MG63 (cell line): ENCODE results near the gene CEACAM4. TPM values are rescaled to one million over a fixed set of nuclear protein-coding genes. Genes with fewer than 3 reads are reported as not detected.
"Not testable (repeated sequence)": the region's sequence is repeated elsewhere in the genome, so short reads cannot be mapped to it uniquely, and the experiment has no call there.

Experiments used
- DNase-seq: peaks from one replicate; pipeline ENCODE4 v3.0.0-alpha.2; 2020
- H3K27me3 ChIP-seq: fragments of 250-450 bp; sonication (Bioruptor Pico); 2 replicates; pipeline ENCODE4 v1.5.1; 2020; ENCODE audit warnings: mild to moderate bottlenecking, moderate library complexity
- H3K36me3 ChIP-seq: fragments of 250-450 bp; sonication (Bioruptor Pico); 2 replicates; pipeline ENCODE4 v1.5.1; 2020; ENCODE audit warnings: mild to moderate bottlenecking, moderate library complexity
- H3K4me3 ChIP-seq: fragments of 250-450 bp; sonication (Bioruptor Pico); 2 replicates; pipeline ENCODE4 v1.5.1; 2020; ENCODE audit warnings: mild to moderate bottlenecking, moderate library complexity
- H3K9me3 ChIP-seq: fragments of 250-450 bp; sonication (Bioruptor Pico); 2 replicates; pipeline ENCODE4 v1.5.1; 2020; ENCODE audit warnings: mild to moderate bottlenecking, moderate library complexity
- total RNA-seq: library from RNA; depleted of rRNA; stranded (reverse); fragments of >200 nt; shearing (Covaris generic); gene quantifications from 2 replicates; pipeline ENCODE4 v1.2.3, GENCODE V29; 2014; ENCODE audit warnings: low replicate concordance; rRNA removed

The CEACAM4 gene
- total RNA-seq: not detected in 2 replicates

DNA sequence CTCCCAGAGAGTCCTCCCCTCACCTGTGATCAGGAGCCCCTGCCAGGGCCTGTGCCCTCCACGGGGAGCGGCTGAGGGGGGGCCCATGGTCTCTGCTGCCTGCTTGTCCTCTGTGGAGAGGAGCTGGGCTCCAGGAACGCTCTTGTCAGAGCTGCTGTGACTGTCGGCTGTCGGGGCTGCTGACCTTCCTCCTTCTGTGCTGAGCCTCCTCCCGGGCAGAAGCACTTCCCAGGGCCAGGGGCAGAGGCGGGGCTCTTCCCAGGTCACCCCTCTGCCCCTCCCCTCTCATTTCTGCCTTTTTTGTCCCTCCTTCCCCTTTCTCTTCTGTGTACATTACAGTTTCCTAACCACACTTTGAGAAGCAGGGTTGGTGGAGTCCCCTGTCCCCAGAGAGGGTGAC lies at the start of gene CEACAM4:
Gene CEACAM4, minus strand, starts transcription at position 198 of the 400 bp plus-strand sequence. Its CDS starts 111 bp downstream, at position 87.
- Histone ChIP-seq H3K36me3 (no peaks in the 10 kb centered on the region), H3K4me3 (no peak within 1 kb of the TSS), H3K27me3 (0 out of 2 replicates have a peak, but pooled peaks cover 3% of the 10 kb centered on the region), H3K9me3 (peaks cover 7% of the 10 kb centered on the region; the same call in 1 of the 2 replicates)
- no peak for DNase-seq

DNA sequence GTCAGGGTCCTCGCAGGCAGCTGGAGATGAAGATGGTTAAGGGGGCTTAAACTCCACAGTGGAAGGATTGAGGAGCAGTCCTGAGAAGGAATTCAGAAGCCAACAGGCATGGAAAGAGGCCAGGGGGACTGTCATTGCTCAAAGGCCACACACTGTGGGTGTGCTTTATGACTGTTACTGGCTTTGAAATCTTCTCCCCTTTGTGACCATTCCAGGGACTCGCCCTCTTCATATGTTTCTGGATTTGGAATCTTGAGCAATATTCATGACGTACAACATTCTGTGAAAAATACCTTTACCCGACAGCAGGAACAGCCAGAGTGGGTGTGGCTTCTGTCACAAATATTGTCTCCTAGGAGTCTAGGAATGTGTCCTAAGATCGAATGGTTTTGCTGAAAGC lies 44.6 kb upstream of the CEACAM4 start:
- DNase-seq: no peak
- Histone ChIP-seq H3K36me3 (no peaks in the 10 kb centered on the region), H3K27me3 (peaks cover 9% of the 10 kb centered on the region), H3K4me3 (no peak overlapping the region), H3K9me3 (peaks cover 5% of the 10 kb centered on the region)

DNA sequence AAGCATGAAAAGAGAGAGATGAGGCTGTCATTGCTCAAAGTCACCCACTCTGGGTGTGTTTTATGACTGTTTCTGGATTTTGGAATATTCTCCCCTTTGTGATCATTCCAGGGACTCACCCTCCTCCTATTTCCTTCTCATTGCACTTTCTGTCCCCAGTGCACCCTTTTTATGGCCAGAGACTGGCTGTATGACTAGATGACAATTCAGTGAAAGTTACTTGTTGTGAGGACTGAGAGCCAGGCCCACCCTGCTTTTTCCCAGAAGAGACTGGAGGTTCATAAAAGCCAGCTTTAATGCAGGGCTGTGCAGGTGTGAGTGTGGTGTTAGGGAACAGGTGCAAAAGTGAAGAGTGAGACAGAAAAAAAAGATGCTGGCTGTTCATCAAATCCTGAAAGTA lies 43.9 kb upstream of the CEACAM4 start:
- Histone ChIP-seq H3K4me3 (no peak overlapping the region), H3K9me3 (peaks cover 10% of the 10 kb centered on the region), H3K27me3 (peaks cover 9% of the 10 kb centered on the region), H3K36me3 (no peaks in the 10 kb centered on the region)
- DNase-seq: no peak

DNA sequence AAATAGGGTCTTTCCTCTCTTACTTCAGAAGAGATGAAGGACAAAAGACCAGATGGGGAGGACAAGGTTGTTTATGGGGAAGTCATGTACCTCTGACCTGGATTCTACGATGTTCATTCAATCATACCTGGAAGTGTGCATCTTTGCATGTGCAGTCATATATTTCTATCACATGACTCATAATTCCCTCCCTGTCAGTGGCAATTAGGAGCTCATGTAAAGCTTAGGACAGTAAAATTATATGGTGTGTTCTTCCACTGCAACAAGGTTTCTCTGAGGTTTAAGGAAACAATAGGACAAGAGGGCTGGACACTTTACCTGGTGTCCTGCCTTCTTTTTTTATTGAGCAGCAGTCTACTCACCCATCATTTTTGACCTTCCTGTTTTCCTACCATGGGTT lies 41.4 kb upstream of the CEACAM4 start:
- peaks cover 9% of the 10 kb centered on the region for H3K27me3 ChIP-seq
- peaks cover 20% of the 10 kb centered on the region for H3K9me3 ChIP-seq
- H3K36me3 ChIP-seq: no peaks in the 10 kb centered on the region
- no peak for DNase-seq
- H3K4me3 ChIP-seq: no peak overlapping the region

DNA sequence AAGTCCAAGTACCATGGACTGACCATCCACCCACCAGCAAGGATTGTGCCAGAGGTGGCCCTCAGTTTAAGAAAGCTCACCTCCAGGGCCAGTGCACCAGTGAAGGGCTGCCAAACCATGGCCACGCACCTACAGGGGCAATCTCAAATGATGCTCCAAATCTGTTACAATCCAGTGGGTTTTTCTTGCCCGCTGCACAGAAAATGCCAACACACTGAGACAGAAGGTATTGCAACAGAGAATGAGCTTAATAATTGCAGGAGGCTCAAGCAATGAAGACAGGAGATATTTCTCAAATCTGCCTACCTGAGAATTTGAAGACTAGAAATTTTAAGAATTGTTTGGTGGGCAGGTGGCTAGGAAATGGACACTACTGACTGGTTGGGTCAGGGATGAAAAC lies 39.2 kb upstream of the CEACAM4 start:
- Histone ChIP-seq H3K4me3 (no peak overlapping the region), H3K9me3 (peaks cover 22% of the 10 kb centered on the region), H3K27me3 (no peaks in the 10 kb centered on the region), H3K36me3 (no peaks in the 10 kb centered on the region)
- no peak for DNase-seq

DNA sequence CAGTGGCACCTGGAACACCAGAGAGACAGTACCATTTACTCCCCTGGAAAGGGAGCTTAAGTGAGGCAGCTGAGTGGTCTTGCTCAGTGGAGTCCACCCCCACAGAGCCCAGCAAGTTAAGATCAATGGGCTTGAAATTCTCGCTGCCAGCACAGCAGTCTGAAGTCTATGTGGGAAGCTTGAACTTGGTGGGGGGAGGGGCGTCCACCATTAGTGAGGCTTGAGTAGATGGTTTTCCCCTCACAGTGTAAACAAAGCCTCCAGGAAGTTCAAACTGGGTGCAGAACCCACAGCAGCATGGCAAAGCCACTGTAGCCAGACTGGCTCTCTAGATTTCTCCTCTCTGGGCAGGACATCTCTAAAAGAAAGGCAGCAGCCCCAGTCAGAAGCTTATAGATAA lies 30.3 kb upstream of the CEACAM4 start:
- Histone ChIP-seq H3K27me3 (peaks cover 15% of the 10 kb centered on the region), H3K36me3 (no peaks in the 10 kb centered on the region), H3K4me3 (no peak overlapping the region), H3K9me3 (no peaks in the 10 kb centered on the region)
- no peak for DNase-seq

DNA sequence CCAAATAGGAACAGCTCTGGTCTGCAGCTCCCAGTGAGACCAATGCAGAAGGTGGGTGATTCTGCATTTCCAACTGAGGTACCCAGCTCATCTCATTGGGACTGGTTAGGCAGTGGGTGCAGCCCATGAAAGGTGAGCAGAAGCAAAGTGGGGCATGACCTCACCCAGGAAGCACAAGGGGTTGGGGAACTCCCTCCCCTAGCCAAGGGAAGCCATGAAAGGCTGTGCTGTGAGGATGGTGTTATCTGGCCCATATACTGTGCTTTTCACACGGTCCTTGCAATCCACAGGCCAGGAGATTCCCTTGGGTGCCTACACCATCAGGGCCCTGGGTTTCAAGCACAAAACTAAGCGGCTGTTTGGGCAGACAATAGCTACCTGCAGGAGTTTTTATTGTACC lies 29.9 kb upstream of the CEACAM4 start:
- not testable (repeated sequence) for H3K36me3 ChIP-seq, DNase-seq, H3K4me3 ChIP-seq, H3K9me3 ChIP-seq
- H3K27me3 ChIP-seq: peaks cover 15% of the 10 kb centered on the region

DNA sequence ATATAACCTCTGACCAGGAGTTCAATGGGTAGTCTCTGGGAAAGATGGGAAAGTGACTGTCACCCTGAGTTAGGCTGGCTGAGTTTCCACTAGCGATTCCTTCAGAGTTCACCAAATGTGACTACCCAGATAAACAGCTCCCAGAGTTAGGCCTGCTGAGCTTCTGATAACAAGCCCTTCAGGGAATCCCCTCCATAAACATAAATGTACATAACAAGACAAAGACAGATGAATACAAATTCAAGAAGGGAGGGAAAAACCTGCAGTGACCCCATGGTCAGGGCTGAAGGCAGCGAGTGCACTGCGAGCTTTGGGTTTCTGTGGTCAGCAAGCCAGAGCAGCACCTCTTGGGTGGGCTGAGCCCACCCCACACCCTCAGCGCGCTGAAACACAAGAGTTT lies 25.4 kb upstream of the CEACAM4 start:
- Histone ChIP-seq H3K4me3 (no peak overlapping the region), H3K27me3 (peaks cover 17% of the 10 kb centered on the region), H3K9me3 (no peaks in the 10 kb centered on the region), H3K36me3 (no peaks in the 10 kb centered on the region)
- DNase-seq: no peak

DNA sequence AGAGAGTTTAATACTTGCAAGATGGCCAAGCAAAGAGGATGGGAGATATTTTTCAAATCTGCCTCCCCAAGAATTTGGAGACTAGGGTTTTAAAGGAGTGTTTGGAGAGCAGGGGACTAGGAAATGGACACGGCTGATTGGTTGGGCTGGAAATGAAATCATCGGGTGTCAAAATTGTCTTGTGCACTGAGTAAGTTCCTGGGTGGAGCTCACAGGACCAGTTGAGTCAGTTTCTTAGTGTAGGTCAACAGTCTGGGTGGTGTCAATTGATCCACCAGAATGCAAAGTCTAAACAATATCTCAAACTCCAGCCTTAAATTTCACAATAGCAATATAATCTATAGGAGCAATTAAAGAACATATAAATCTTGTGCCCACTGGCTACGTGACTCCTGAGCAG lies 23.0 kb upstream of the CEACAM4 start:
- DNase-seq: no peak
- Histone ChIP-seq H3K36me3 (no peaks in the 10 kb centered on the region), H3K9me3 (no peaks in the 10 kb centered on the region), H3K4me3 (no peak overlapping the region), H3K27me3 (peaks cover 17% of the 10 kb centered on the region)

DNA sequence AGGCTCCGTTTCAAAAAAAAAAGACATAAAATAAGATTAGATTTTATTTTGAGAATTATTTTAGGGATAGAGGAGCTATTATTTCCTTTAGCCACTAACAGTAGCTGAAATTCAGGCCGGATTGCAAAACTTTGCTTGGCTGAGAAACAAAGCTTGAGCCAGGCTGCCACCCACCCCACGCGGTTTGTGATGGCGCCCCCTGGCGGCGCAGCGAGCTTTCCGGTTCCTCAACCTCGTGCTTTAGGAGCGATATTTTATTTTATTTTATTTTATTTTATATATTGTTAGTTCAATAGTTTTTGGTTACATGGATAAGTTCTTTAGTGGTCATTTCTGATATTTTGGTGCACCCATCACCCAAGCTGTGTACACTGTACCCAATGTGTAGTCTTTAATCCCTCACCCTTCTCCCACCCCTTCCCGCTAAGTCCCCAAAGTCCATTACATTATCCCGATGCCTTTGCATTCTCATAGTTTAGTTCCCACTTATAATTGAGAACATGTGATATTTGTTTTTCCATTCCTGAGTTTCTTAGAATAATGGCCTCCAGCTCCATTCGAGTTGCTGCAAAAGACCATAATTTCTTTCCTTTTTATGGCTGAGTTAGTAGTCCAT lies 19.8 kb upstream of the CEACAM4 start:
- no peaks in the 10 kb centered on the region for H3K36me3 ChIP-seq
- no peaks in the 10 kb centered on the region for H3K9me3 ChIP-seq
- peaks cover 16% of the 10 kb centered on the region for H3K27me3 ChIP-seq
- no peak overlapping the region for H3K4me3 ChIP-seq
- DNase-seq: peak; percentile 29

DNA sequence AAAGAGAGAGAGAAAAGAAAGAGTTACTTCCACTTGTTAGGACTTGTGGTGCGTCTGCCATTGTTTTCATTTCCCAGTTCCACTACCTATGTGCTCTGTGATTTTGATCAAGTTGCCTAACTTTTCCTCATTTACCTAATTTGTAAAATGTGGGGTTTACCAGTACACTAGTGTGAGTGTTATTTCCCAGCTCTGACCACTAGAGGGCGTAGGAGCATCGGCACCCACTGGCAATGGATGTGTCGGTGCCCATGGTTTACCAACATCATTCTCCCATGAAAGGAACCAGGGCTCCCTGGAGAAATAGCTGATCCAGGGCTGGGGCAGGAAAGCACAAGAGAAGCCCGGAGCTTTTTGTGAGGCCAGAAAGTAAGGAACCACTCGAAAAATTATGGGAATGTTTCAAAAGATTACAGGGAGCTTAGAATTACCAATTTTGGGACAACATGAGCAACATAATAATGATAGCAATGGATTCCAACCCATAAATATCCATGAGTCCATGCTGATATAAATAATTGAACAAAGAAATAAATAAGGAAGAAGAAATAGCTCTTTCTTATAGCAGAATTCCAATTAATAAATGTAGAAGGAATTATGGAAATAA lies 15.1 kb upstream of the CEACAM4 start:
- H3K36me3 ChIP-seq: no peaks in the 10 kb centered on the region
- H3K9me3 ChIP-seq: no peaks in the 10 kb centered on the region
- peaks cover 16% of the 10 kb centered on the region for H3K27me3 ChIP-seq
- H3K4me3 ChIP-seq: no peak overlapping the region
- peak; percentile 38 for DNase-seq

DNA sequence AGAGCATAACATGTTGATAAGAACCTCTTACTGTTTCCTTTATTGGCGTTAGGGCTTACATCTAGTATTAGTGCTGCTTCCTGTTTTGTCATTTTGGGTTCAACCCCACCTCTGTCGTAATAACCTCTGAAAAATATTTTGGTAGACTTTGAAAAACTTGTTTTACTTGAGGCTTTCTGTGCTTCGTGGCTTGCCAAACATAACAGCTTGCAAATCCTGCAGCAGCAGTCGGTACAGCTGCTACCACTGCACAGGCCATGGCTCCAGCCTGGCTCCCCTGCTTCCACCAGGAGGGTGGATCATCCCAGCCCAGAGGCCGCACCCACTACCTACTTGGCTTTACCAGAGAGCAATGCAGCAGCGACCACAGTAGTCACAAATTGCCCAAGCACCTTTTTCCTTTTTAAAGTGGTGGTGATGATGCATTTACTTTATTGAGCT lies 11.8 kb upstream of the CEACAM4 start:
- Histone ChIP-seq H3K27me3 (peaks cover 13% of the 10 kb centered on the region), H3K4me3 (no peak overlapping the region), H3K36me3 (no peaks in the 10 kb centered on the region), H3K9me3 (no peaks in the 10 kb centered on the region)
- no peak for DNase-seq

DNA sequence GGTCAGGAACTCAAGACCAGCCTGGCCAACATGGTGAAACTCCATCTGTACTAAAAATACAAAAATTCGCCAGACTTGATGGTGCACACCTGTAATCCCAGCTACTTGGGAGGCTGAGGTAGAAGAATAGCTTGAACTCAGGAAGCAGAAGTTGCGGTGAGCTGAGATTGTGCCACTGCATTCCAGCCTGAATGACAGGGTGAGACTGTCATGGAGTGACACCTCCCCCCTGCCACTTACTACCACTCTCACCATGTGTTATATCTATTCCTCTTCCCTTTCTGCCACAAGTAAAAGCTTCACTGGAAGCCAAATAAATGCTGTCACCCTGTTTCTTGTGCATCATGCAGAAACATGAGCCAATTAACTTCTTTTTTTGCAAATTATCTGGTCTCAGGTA lies 10.6 kb upstream of the CEACAM4 start:
- Histone ChIP-seq H3K36me3 (no peaks in the 10 kb centered on the region), H3K27me3 (peaks cover 13% of the 10 kb centered on the region), H3K4me3 (no peak overlapping the region), H3K9me3 (no peaks in the 10 kb centered on the region)
- DNase-seq: no peak

DNA sequence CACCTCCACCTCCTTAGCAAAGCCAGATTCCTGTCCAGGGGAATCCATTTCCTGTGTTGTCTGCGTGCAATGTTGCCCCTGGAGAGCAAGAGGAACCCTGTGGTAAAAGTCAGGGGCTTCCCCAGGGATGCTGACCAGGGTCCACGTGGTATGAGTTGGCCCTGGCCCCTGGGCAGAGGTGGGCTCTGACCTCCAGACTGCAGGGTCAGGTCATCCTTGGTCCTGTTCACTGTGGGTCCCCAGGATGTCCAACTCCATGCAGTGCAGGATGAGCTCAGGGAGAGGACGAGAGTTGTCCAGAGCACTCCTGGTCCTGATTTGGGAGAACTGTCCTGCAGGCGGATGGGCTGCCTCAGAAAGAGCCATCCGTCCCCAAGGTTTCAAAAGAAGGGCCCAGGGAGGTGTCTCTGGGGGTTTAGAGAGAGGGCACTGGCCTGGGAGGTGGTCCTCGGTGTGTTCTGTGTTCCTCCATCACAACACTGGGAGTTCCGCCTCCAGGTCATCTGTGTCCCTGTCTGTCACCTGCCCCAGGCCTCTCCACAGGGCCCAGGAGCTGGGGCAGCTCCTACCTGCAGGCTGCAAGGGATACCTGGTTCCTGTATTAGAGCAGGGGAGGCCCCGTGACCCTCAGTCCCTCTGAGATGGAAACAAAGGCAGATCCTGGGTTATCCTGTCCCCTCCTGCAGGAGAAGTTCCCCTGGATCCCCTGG lies 1.2 kb upstream of the CEACAM4 start:
- DNase-seq: no peak
- Histone ChIP-seq H3K4me3 (no peak overlapping the region), H3K27me3 (0 out of 2 replicates have a peak, but pooled peaks cover 3% of the 10 kb centered on the region), H3K36me3 (no peaks in the 10 kb centered on the region), H3K9me3 (peaks cover 7% of the 10 kb centered on the region; the same call in 1 of the 2 replicates)

DNA sequence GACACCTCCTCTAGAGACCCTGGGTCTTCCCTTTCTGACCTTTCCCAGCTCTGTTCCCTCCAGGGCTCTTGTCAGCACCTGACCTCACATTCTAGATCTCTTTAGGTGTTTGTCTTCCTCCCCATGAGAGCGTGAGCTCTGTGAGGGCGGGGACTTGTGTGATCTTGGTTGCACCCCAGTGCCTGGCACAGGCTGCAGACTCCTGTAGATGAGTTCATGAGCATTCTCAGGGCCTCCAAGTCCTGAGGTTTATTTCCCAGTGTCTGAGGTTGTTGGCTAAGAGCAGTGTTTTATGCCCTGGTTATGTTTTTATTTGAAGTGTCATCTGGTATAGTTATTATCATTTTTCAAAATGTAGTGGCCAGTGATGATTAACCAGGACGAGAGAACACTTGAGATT lies 596 bp downstream of the CEACAM4 start:
- no peak overlapping the region for H3K4me3 ChIP-seq
- H3K9me3 ChIP-seq: peaks cover 7% of the 10 kb centered on the region; the same call in 1 of the 2 replicates
- H3K36me3 ChIP-seq: no peaks in the 10 kb centered on the region
- H3K27me3 ChIP-seq: 0 out of 2 replicates have a peak, but pooled peaks cover 3% of the 10 kb centered on the region
- no peak for DNase-seq

DNA sequence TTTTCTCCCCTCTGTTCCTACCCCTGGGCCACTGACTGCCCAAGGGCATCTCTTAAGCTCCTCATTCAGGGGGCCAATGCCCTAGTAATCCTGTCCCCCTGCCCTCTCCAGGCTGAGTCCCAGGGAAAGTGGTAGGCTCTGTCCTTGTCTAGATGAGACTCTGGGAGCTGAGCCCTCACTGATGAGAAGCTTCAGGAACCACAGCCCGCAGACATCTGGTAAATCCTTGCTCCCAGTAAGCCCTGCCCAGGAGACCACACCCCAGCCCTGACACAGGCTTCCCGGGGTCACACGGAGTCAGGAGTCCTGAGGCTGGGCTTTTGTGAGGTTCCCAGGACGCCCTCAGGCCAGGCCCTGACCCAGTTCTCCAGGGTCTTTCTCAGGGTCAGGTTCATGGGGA lies 1.9 kb downstream of the CEACAM4 start:
- no peaks in the 10 kb centered on the region; the same call in 1 of the 2 replicates for H3K9me3 ChIP-seq
- no peak overlapping the region for H3K4me3 ChIP-seq
- no peaks in the 10 kb centered on the region for H3K36me3 ChIP-seq
- H3K27me3 ChIP-seq: 0 out of 2 replicates have a peak, but pooled peaks cover 3% of the 10 kb centered on the region
- no peak for DNase-seq

DNA sequence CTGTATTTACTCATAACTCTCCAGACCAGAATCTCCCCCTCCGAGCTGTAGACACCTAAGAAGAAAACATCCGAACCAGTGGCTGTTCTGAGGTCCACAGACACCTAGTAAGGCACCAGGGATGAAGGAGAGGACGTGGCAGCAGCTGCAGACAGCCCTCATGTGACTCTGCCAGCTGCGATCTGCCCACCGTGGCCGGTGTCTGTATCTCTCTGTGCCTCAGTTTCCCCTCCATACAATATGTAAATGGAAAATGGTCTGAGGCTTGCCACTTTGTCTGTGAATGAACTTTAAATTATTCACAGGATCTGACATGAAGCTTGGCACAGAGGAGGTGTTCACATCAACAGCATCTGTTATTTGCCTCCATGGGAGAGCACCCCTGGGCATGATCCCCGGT lies 2.4 kb downstream of the CEACAM4 start:
- no peak for DNase-seq
- H3K27me3 ChIP-seq: 0 out of 2 replicates have a peak, but pooled peaks cover under 1% of the 10 kb centered on the region
- no peaks in the 10 kb centered on the region for H3K9me3 ChIP-seq
- H3K4me3 ChIP-seq: no peak overlapping the region
- no peaks in the 10 kb centered on the region for H3K36me3 ChIP-seq
